Astrocyte of the cerebellum (primary cell): ENCODE data around the gene SLPI.

Source experiments
- DNase-seq: peaks from one replicate; pipeline ENCODE4 v3.0.0-alpha.2; 2011; ENCODE audit warnings: low read depth
- H3K4me3 ChIP-seq: 2 replicates; pipeline ENCODE4 v1.5.1; 2011; ENCODE audit warnings: mild to moderate bottlenecking, low read depth, low read length, moderate library complexity
- CTCF ChIP-seq: IDR thresholded peaks from 2 replicates; pipeline ENCODE4 v1.5.1; 2012; ENCODE audit warnings: low read length, low read depth, moderate library complexity, mild to moderate bottlenecking; ENCODE audit errors: missing control alignments
- in situ Hi-C: cut with HindIII; loops from 2 replicates; pipeline ENCODE4 v1.10.0; 2017; ENCODE audit warnings: low sequenced_read_pairs

The SLPI gene

GRCh38 chr20:45211569-45212474 is 42.5 kb downstream of the SLPI start:
- in situ Hi-C loops = no loop called here
- H3K4me3 ChIP-seq = no peak overlapping the region
- no peak for DNase-seq
- TF ChIP-seq CTCF = no peak

- in situ Hi-C loops = no loop called here
- no peak for TF ChIP-seq CTCF
- H3K4me3 ChIP-seq = no peak overlapping the region
- DNase-seq = no peak
These were observed 44.4 kb downstream of the SLPI start for GRCh38 chr20:45209924-45210323.

- no peak for TF ChIP-seq CTCF
- in situ Hi-C loops = no loop called here
- no peak within 1 kb of the TSS for H3K4me3 ChIP-seq
- no peak for DNase-seq
These were observed 47.6 kb downstream of the SLPI start, which contains the start of gene SEMG1 for GRCh38 chr20:45206725-45207124. TSS of gene SEMG1 (plus strand) at chr20:45207033. CDS start at chr20:45207054, 21 bp downstream.
